HEK293T (cell line): Measurements from ENCODE around the gene SUV39H1.

ENCODE experiments used
- BHLHE40 ChIP-seq: fragments of 450-650 bp; IDR thresholded peaks from 2 replicates; pipeline ENCODE4 v1.6.1; 2016; ENCODE audit warnings: mild to moderate bottlenecking, moderate library complexity, borderline replicate concordance
- ELF4 ChIP-seq: fragments of 450-650 bp; IDR thresholded peaks from 2 replicates; pipeline ENCODE4 v1.6.1; 2017; ENCODE audit warnings: antibody characterized with exemption
- FOXA1 ChIP-seq: fragments of 450-650 bp; IDR thresholded peaks from 2 replicates; pipeline ENCODE4 v1.6.1; 2016; ENCODE audit warnings: mild to moderate bottlenecking
- FOXK2 ChIP-seq: fragments of 450-650 bp; IDR thresholded peaks from 2 replicates; pipeline ENCODE4 v1.6.1; 2016; ENCODE audit warnings: mild to moderate bottlenecking
- HDGF ChIP-seq: fragments of 450-650 bp; IDR thresholded peaks from 2 replicates; pipeline ENCODE4 v1.6.1; 2017; ENCODE audit warnings: antibody characterized with exemption, borderline replicate concordance
- L3MBTL2 ChIP-seq: fragments of 450-650 bp; conservative IDR thresholded peaks from 2 replicates; pipeline ENCODE4 v1.6.1; 2016; ENCODE audit warnings: mild to moderate bottlenecking
- LEF1 ChIP-seq: fragments of 450-650 bp; IDR thresholded peaks from 2 replicates; pipeline ENCODE4 v1.6.1; 2017; ENCODE audit warnings: mild to moderate bottlenecking, borderline replicate concordance
- NFRKB ChIP-seq: fragments of 450-650 bp; IDR thresholded peaks from 2 replicates; pipeline ENCODE4 v1.6.1; 2016; ENCODE audit warnings: mild to moderate bottlenecking, moderate library complexity
- SP1 ChIP-seq: fragments of 450-650 bp; IDR thresholded peaks from 2 replicates; pipeline ENCODE4 v1.6.1; 2017
- TARDBP ChIP-seq: fragments of 450-650 bp; IDR thresholded peaks from 2 replicates; pipeline ENCODE4 v1.6.1; 2016
- ZNF384 ChIP-seq: fragments of 450-650 bp; IDR thresholded peaks from 2 replicates; pipeline ENCODE4 v1.6.1; 2016

DNA sequence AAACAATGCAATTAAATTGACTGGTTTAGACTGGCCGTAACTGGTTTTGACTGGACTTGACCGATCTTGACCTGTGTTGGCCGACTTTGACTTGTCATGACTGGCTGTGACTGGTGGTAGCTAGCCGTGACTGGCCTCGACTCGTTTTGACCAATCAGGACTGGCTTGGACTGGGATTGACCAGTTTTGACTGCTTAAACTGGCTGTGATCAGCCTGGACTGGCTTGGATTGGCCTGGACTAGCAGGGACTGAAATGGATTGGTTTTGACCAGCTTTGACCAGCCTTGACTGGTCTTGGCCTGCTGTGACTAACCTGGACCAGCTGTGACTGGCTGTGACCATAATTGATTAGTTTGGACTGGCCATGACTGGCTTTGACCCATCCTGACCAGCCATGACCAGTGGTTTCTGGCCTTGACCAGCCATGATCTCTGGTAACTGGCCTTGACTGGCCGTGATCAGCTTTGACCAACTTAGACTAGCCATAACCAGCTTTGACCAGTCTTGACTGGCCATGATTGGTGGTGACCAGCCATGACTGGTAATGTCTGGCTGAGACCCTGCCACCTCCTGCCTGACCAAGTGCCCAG is 13.1 kb downstream of the SUV39H1 start:
- TF ChIP-seq FOXK2 (no peak), HDGF (no peak), ZNF384 (no peak), BHLHE40 (no peak), TARDBP (no peak), ELF4 (no peak), SP1 (no peak), FOXA1 (no peak), L3MBTL2 (no peak), LEF1 (no peak), NFRKB (no peak)
